GM19193 (cell line): ENCODE measurements around the gene STRN3.

ENCODE experiments used
- POLR2A ChIP-seq: IDR thresholded peaks from 4 replicates; pipeline ENCODE4 v1.6.1; 2011; ENCODE audit not compliant: insufficient read depth, insufficient read length; ENCODE audit errors: extremely low read depth

STRN3 gene

GRCh38 chr14:30903285-30904124 is 122.7 kb downstream of the STRN3 start:
- TF ChIP-seq POLR2A = no peak

- no peak for TF ChIP-seq POLR2A
Observed at GRCh38 chr14:30896435-30896834, 129.7 kb downstream of the STRN3 start.

- no peak for TF ChIP-seq POLR2A
Observed at GRCh38 chr14:30894923-30895515, 131.2 kb downstream of the STRN3 start.

GRCh38 chr14:30893819-30894218 is 132.4 kb downstream of the STRN3 start:
- no peak for TF ChIP-seq POLR2A

- TF ChIP-seq POLR2A = no peak
Observed at GRCh38 chr14:30889244-30889594, 137.0 kb downstream of the STRN3 start.

GRCh38 chr14:30888480-30889243 is 137.5 kb downstream of the STRN3 start:
- no peak for TF ChIP-seq POLR2A

GRCh38 chr14:30885840-30886740 is 140.1 kb downstream of the STRN3 start:
- TF ChIP-seq POLR2A = no peak

- TF ChIP-seq POLR2A = no peak
Observed at GRCh38 chr14:30884901-30885300, 141.3 kb downstream of the STRN3 start.

- no peak for TF ChIP-seq POLR2A
Observed at GRCh38 chr14:30883508-30884294, 142.5 kb downstream of the STRN3 start.

GRCh38 chr14:30882431-30882830 is 143.7 kb downstream of the STRN3 start:
- no peak for TF ChIP-seq POLR2A

- TF ChIP-seq POLR2A = no peak
Observed at GRCh38 chr14:30876692-30877091, 149.5 kb downstream of the STRN3 start.

GRCh38 chr14:30875788-30876053 is 150.5 kb downstream of the STRN3 start:
- TF ChIP-seq POLR2A = no peak

GRCh38 chr14:30874999-30875787 is 151.0 kb downstream of the STRN3 start:
- TF ChIP-seq POLR2A = no peak

- peak; percentile 69 for TF ChIP-seq POLR2A
Observed at GRCh38 chr14:30874120-30874998, 151.8 kb downstream of the STRN3 start, which contains the start of gene COCH. COCH (plus strand) TSS chr14:30874559; CDS start chr14:30874939, 380 bp downstream.
